Activated CD8-positive, alpha-beta memory T cell treated with anti-CD3 and anti-CD28 coated beads for 24 hours (primary cell): ENCODE data around the gene DES.

Experiments used
- DNase-seq: peaks from one replicate; pipeline ENCODE4 v3.0.0-alpha.2; 2020

DES gene

DNA sequence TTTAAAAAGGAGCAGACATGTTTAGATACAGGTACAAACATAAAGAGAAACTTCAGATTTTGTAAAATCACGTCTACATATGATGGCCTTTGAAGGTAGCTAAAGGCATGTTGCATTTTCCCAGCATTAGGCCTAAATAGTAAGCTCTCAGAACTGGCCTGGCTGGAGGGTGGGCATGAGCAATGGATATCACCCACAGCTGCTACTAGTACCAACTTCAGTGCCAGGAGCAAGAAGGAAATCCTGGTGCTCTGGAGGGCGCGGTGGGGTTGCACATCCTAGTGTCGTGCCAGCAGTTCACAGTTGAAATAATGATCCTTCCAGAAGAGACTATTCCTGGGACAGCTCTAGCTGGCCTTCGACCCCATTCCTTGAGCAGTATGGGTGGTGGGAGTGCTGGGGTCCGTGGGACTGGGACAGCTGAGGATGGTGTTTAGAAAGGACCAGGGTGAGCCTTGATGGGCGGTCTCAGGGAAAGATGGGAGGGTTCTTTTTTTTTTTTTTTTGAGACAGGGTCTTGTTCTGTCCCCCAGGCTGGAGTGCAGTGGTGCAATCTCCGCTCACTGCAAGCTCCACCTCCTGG, 4.9 kb downstream of the DES start:
- DNase-seq, result no peak

DNA sequence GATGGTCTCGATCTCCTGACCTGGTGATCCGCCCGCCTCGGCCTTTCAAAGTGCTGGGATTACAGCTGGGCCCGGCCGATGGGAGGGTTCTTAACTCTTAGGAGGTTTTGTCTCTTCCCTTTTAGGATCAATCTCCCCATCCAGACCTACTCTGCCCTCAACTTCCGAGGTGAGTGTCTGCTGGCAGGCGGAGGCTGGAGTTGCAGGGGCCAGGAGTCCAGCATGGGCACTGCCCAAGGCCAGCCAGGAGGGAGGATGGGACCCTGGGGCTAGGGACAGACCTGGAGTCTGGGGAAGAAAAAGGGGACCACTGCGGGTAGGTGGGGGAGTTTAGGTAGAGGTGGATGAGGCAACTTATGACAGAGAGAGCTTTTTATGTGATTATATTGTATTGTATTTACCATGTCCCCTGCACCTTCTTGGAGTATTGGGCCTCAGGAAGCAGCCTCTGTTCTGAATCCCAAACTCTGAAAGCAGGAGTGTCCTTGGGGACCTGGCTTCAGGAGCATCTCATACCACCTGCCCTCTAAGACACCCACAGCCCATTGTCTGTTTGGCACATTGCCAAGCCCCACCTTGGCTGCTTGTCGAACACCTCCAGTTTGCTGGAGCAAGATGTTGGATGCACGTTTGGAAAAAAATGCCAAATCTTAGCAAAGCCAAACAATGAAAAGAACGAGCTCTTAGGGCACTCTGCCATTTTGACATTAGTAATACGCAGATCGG, 5.6 kb downstream of the DES start:
- no peak for DNase-seq

DNA sequence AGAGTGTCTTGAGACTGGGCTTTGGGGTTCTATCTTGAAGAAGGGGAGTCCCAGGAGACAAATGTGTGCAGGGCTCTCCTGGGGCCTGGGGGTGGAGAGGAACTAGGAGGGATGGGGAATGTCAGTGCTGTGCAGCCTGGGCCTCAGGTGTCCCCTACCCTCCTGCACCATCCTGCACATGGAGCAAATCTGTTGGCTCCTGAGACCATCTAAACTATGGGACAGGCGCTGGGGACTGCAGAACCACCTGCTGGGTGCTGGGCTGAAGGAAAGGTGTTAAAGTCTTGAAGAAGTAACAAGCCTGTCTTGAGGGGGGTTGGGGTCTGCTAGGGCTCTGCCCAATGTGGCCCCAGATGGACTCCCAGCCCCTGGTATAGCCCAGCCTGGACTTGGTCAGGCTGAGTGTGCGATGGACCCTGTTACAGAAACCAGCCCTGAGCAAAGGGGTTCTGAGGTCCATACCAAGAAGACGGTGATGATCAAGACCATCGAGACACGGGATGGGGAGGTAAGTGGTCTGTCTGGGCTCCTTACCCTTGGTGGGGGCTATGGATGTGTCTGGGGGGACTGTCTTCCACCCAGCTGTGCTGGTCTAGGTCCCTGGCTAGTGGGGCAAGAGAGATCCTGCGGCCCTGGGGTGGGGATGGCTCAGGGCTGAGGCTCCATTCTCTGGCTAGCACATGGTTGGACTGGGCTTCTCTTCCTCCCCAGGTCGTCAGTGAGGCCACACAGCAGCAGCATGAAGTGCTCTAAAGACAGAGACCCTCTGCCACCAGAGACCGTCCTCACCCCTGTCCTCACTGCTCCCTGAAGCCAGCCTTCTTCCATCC, 7.3 kb downstream of the DES start:
- DNase-seq, result no peak

DNA sequence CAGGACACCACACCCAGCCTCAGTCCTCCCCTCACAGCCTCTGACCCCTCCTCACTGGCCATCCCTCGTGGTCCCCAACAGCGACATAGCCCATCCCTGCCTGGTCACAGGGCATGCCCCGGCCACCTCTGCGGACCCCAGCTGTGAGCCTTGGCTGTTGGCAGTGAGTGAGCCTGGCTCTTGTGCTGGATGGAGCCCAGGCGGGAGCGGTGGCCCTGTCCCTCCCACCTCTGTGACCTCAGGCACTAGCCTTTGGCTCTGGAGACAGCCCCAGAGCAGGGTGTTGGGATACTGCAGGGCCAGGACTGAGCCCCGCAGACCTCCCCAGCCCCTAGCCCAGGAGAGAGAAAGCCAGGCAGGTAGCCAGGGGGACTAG, 7.9 kb downstream of the DES start:
- DNase-seq, result no peak

DNA sequence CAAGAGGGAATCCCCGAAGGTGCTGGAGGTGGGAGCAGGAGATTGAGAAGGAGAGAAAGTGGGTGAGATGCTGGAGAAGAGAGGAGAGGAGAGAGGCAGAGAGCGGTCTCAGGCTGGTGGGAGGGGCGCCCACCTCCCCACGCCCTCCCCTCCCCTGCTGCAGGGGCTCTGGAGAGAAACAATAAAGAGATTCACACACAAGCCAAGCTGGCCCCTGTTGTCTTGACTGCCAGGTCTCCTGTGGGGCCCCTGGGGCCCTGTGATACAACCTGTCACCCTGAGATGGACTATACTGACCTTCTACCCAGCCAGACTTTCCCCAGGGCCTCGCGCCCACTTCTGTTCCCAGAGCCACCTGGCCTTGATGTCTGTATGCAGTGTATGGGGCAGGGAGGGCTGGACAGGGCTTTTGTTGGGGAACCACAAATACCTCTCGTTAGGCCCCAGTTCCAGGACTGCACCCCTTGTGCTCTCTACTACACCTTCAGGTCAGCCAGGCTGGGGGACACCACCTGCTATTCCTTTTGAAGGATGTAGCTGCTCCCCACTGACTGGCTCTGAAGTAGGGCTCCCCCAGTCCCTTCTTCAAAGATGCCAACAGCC, 8.5 kb downstream of the DES start:
- no peak for DNase-seq

DNA sequence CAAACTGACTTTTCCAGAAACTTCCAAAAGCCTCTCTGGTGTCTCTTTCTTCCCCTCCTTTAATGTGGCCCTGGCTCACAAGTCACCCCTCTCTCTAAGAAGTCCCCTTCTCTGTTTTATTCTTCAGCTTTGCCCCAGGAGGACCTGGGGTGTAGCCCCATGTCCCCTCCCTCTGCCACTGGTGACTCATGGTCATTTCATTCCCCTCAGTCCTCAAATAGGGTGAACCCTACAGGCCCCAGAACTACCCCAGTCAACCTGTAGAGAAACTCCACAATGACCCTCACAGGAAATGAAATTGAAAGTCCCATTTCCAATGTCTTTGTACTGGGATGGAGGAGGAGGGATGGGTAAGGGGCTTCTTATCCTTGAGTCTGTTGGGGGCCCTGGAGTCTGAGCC, 10.3 kb downstream of the DES start:
- no peak for DNase-seq

DNA sequence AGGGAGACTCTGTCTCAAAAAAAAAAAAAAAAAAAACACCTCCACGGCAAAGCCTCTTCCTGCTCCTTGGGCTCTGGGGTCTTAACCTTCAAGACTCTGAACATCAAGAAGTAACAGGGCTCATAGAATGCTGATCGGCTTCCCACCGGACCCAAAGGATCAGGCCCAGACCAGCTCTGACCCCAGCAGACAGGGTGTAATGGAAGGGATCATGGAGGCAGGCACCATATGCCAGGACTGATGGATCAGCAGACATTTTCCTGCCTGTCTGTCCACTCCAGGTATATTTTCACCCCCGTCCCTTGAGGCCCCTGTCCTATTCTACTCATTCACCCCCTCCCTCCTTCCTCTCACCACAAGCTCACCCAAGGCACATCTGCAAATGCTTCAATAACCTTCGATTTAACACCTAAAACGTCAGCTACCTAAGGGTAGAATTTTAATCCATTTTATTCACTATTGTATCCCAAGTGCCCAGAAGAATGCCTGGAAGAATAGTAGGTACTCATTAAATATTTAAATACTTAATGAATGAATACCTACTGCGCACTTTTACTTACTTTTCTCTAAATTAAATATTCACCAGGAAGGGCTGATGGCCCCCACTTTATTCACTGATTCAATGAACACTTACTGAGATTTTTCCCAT, 11.9 kb downstream of the DES start:
- DNase-seq, result no peak

DNA sequence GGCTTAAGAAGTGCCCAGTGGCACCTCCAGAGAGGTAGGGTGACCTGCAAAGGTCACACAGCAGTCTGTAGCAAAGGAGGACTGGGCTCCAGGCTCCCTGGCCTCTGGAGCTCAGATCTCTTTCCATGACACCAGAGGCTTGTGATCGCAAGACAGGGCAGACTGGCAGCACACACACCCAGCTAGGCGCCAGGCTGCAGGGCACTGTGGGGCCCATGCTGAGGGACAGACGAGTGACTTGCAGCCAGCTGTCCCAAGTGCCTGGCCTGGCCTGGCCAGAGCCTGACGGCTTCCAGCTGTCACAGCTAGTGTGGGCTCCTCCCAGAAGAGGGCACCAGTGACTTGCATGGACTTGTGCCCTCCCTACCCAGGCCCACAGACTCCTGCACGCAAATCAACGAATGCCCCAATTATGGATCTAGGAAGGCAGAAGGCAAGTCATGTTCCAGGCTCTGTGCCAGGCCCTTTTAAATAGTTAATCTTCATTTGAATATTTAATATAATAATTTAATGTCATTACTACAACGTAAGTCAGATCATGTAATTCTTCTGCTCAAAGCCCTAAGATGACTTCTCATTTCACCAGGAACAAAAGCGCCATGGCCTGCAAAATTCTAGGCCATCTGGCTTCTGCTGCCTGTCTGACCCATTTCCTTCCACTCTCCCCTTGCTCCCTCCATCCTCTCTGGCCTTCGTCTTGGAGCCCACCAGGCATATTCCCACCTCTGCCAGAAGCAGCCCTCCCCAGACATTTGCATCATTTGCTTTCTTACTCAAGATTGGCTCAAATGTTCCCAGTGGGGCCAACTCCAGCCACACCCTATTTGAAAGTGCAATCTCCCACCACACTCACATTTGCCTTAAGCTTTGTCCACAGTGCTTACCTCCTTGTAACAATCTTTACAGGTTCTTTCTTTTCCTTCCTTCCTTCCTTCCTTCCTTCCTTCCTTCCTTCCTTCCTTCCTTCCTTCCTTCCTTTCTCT, 12.7 kb downstream of the DES start:
- DNase-seq, result no peak

DNA sequence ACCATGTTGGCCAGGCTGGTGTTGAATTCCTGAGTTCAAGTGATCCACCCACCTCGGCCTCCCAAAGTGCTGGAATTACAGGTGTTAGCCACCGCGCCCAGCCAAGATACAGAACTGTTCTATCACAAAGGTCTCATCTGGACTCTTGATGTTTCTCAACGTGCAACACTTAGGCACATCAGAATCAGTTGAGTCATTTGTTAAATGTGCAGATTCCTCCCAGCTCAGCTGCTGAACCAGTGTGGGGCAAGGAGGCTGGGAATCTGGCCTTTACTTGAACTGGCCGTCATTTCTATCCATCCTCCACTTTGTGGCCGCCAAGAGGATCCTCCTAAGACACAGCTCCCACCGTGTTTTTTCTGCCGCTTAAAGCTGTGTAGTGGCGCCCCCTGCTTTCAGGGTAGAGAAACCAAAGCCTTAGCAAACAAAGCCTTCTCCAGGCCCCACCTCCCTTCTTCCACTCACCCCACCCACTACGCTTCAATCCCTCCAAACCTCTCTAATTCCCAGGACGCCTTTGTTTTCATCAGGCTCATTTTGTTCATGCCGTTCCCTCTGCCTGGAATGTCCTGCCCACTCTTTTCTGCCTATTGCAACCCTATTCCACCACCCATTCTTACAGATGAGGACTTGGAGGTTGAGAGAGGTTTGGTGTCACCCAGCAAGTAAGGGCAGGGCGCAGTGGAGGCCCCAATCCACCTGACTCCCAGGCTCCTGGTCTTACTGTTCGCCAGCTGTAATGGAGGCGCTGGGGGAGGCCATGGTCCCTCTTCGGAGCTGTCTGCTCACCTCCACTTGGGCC, 15.7 kb downstream of the DES start:
- no peak for DNase-seq

DNA sequence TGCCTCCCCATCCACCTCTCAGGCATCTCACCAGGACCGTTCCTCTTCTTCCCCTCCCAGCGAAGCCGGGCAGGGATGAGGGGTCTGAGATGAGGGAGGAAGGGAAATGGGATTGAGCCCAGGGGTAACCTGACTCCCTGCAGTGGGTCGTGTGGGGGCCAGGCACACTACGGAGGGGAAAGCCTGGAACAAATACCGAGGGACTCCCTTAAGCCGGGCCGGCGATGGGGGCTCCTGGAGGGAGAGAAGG, 16.2 kb downstream of the DES start:
- DNase-seq, result no peak

DNA sequence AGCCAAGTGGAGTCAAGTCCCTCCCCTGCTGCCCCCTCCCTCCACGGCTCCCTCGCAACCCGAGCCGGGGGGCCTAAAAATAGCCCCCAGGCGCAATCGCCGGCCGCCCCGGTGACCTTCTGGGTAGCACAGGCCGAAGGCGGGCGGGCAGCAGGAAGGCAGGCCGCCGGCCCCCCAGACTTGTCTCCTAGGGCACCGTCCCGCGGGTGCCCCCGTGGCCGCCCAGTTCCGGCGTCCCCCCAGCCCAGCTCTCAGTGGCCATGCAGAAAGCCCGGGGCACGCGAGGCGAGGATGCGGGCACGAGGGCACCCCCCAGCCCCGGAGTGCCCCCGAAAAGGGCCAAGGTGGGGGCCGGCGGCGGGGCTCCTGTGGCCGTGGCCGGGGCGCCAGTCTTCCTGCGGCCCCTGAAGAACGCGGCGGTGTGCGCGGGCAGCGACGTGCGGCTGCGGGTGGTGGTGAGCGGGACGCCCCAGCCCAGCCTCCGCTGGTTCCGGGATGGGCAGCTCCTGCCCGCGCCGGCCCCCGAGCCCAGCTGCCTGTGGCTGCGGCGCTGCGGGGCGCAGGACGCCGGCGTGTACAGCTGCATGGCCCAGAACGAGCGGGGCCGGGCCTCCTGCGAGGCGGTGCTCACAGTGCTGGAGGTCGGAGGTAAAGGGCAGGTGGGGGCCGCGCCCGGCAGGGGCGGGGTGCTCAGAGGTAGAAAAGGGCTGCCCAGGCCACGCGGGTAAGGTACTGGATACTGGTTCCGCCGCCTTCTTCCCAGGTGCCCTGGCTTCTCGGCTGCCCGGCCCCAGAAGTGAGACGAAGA, 16.7 kb downstream of the DES start, which contains the start of gene SPEG:
SPEG (plus strand) TSS at position 126 of the 808 bp plus-strand sequence; CDS start at position 261, 135 bp downstream.
- no peak for DNase-seq

DNA sequence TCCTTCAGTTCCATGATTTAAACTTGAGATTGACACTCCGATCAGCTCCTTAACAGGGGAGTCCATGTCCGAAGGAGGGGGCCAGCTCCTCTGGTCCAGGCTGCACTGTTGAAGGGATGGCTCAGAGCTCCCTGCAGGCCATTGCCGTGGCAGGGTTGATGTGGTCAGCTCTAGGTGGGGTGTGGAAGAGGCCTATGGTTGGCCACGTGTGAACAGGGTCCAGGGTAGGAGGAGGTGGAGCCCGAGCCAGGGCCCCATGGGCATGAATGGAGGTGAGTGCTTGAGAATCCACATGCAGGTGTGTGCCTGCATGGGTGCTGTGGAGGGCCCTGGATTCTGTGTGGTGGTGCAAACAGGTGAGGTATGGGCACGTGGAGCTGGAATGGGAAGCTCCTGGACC, 17.5 kb downstream of the DES start:
- DNase-seq, result no peak

DNA sequence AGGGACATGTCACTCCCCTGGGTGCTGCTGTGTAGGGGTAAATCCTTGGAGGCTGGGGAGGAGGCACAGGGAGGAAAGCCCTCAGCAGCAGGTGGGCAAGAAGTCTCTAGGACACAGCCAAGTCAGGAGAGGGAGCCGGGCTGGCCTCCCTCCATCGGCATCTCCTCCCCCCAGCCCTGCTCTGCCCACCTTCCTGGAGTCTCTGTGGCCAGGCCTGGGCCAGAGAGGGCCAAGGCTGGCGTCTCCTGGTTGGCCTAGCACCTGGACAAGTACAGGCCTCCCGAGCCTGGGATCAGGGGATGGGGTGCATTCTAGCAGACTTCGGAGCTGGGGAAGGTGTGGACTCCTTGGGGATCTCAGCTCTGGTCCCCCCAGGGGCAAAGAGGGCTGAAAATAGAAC, 18.3 kb downstream of the DES start:
- DNase-seq, result no peak

DNA sequence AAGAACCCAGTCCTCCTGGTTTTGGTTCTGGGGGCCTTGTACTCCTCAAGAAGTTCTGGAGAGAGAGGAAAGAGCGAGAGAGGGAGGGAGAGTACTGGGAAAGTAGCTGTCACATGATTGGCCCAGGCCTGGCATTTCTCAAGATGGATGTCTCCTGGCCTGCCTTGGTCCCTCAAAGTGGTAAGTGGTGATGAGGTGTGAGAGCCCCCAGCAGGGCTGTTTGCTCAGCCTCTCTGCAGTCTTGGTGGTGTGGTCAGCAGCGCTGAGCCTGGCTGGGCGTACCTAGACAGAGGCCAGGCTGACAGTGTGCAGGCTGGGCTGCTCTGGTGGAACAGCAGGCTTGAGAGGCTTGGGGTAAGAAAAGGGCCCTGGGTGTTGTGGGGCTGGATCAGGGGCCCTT, 19.0 kb downstream of the DES start:
- DNase-seq, result no peak

DNA sequence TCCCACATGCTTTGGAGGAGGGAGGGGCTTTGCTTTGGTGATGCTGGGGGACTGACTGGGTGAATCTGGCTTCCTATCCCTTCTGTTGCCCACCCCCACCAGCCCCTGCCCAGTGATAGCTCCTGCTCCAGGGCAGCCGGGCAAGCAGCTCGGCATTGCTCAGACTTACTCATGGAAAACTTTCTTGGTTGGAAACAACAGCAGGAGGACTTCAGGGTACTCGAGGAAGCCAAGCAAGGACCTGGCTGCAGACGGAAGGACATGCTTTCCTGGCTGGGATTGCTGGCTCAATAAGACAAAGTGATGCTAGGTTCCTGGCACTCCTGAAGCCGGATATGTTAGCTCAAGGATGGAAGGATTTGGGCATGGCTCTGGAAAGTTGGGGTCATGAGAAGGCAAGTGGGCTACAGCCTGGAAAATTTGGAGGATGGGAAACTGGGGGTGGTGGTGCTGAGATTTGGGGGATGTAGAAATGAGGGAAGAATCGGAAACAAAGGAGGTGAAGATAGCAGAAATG, 19.6 kb downstream of the DES start:
- no peak for DNase-seq

DNA sequence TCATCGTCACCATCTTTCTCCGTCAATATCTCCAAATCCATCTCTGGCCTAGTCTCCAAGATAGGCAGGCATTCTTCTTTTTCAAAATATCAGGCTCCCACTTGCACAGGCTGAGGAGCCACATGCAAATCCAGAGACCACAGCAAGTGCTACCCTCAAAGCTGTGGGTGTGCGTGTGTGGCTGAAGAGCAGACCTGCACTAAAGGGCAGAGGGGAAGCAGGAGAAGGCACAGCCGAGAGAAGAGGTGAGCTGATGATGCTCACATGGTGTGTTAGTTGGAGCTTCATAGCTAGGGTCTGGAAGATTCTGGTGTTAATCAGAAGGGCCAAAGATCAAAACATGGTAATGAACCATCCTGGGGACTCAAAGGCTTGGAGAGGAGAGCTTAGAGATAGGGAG, 20.3 kb downstream of the DES start:
- no peak for DNase-seq

DNA sequence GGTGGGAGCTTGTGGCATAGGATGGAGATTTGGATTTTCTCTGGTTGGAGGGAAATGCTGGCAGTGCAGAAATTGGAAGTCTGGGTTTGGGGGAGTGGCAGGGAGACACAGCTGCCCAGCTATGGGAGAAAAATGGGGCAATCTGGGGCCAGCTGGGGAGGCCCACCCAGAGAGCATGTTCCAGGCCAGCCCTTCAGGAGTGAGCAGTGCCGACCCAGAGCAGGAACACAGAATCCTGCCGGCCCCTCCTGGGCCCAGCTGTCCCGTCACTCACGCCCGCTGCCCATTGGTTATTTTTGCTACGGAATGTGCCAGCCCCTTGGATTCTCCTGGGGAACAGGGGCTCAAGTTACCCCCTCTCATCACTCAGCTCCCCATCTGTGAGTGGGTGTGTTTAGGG, 21.3 kb downstream of the DES start:
- no peak for DNase-seq

DNA sequence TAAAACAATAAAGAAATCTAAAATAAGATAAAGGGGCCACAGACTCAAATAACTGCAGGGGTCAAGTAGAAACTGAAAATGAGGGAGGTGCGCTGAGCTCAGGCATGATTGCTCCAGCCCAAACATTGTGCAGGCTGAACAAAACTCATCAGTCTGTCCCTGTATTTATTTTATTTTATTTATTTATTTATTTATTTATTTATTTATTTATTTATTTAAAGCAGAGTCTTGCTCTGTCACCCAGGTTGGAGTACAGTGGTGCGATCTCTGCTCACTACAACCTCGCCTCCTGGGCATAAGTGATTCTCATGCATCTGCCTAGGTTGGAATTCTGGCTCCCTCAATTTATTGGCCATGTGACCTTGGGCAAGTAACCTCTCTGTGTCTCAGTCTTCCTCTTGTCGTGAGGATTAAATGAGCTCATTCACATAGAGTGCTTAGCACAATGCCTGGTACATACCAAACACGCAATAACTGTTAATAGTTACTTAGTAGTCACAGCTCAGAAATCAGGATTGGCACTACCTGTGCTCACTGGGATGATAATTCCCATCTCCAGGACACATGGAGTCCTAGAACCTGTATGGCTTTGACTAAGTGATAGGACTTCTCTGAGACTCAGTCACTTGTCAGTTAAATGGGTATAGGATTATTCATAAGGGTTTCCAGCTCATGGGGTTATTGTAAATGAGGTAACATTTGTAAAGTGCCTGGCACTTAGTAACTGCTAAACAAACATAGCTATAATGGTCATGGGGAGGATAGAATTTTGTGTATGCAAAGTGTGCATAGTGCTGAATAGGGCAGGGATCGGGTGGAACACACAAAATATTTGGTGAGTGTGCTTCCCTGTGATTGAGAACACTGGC, 22.4 kb downstream of the DES start:
- no peak for DNase-seq
